ENCODE results near the gene LRRC27. TPM values are rescaled to one million over a fixed set of nuclear protein-coding genes. Genes with fewer than 3 reads are reported as not detected.
"Not testable (repeated sequence)": the region's sequence is repeated elsewhere in the genome, so short reads cannot be mapped to it uniquely, and the experiment has no call there.

LRRC27 gene
- total RNA-seq, result 12.4 TPM

DNA sequence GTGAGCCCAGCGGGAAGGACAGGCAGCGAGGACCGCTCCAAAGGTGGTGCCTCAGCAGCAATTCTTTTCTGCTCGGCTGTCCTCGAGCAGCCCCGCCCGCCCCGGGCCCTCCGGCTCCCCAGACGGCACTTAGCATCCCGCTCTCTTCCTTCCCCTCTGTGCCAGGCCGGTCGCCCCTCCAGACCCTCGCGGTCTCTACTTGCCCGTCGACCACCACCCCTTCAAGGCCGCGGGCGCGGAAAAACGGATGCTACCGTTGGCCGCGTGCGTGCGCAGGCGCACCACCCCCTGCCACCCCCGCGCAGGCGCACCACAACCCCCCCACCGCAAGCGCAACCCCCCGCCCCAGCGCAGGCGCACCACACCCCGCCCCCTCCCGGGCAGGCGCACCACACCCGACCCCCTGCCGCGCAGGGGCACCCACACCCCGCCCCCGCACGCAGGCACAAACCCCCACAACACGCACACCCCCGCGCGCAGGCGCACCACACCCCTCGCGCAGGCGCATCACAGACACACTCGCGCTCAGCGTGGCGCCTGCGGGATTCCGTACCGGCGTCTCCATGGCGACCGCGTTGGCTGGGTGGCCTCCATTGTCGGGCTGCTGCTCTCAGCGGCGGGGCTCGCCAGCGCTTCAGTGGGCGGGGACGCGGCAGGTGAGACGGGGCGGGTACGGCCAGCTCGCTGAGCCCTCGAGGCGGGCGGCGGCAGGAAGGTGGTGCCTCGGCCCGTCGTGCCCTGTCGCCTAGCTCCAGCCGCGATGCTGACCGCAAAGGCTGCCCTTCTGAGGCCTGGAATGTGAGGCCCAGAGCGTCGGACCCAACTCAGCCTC lies at the start of gene LRRC27:
TSS of gene LRRC27 (plus strand) at position 593 of the 832 bp plus-strand sequence. CDS start 1,332 bp downstream, outside the sequence.
- peak; percentile 99 for DNase-seq (ENCODE audit: low spot score)

DNA sequence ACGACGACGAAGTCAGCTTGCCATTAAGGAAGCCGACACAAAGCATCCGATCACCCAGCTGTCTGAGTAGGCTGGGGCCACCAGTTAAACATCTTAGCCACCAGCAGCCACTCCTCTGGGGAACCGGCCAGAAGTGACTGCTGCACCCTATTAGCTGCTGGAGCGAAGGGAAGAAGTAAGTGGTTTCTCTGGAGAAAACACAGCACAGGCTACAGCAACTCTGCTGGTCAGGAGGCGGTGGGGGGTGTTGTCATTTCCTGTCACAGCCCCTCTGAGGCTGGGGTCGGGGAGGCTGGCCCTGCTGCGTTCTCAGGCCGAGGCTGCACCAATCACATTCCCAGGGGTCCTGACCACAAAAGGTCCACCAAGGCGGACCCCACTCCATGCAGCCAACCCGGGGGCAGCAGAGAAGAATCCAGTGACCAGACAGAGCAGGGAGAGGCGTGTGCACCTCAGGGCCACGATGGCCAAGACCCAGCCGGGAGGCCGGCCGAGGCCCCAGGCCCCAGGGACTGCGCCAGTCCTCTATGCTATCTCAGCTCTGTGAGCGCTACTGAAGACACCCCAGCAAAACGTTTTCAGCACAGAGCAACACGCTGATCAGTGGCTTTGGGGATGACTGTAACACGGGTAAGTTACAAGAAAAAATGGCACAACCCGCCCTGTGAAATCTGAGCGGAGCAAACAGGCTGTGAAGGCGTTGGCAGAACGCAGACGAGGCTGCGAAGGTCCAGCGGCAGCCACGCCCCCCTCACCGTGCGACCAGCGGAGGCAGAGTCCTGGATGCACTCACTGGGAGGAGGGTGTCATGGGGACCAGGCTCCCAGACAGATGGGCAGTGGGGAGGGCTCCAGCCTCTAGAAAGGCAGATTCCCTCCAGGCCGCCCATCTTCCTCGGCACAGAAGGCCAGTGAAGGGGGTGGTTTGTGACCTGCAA lies 49.1 kb upstream of the LRRC27 start:
- no peak for DNase-seq (ENCODE audit: low spot score)

DNA sequence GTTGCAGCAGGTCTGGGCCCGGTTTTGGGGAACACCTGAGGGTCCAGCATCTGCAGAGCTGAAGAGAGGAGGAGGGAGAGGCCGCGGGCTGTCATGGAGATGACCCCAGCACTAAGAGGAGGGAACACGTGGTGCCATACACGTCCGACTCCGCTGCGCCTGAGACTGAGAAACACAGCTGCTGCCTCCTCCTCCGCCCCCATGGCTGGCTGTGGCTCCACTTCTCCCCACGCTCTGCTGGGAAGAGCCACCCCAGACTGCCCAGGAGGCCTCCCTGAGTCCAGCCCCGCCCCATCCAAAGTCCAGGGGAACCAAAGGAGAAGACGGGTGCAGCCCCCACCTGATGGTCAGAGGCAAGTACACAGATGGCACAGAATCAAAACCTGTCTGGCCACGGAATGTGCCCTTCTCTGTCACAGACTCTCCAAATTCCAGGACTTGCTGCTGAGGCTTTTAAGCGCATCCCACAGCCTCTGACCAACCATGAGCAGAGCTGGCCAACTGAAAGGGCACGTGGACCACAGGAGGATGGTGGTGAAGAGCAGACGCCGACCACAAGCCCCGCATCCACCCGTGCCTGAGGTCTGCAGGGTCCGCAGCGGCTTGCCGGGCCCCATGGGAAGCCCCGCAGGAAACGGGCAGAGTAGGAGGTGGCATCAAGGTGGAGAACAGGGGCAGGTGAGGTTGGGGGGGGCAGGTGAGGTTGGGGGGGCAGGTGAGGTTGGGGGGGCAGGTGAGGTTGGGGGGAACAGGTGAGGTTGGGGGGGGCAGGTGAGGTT lies 48.2 kb upstream of the LRRC27 start:
- no peak for DNase-seq (ENCODE audit: low spot score)

DNA sequence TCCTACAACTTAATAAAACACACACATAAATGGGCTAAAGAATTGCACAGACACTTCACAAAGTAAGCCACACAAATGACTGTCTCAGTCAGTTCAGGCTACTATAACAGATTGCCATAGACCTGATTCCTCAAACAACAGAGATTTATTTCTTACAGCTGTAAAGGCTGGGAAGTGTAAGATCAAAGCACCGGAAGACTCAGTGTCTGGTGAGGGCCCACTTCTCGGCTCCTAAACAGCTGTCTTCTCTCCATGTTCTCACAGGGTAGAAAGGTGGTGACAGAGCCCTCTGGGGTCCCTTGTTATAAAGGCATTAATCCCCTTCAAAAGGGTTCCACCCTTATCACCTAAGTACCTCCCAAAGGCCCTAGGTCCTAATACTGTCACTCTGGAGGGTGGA lies 42.6 kb upstream of the LRRC27 start:
- no peak for DNase-seq (ENCODE audit: low spot score)

DNA sequence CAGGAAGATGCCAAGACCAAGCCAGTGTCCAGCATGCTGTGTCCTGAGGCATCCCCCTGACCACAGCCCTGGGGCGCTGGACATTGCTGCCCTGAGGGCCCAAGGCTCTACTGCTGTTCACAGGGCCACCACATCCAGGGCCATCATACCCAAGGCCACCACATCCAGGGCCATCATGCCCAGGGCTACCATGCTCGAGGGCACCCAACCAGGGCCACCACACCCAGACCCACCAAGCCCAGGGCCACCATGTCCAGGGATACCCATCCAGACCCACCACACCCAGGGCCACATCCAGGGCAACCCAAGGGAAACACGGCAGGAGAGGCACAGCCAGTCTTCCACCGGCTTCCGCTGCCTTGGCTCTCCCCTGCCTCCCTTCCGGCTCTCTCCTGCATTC lies 41.4 kb upstream of the LRRC27 start:
- no peak for DNase-seq (ENCODE audit: low spot score)

DNA sequence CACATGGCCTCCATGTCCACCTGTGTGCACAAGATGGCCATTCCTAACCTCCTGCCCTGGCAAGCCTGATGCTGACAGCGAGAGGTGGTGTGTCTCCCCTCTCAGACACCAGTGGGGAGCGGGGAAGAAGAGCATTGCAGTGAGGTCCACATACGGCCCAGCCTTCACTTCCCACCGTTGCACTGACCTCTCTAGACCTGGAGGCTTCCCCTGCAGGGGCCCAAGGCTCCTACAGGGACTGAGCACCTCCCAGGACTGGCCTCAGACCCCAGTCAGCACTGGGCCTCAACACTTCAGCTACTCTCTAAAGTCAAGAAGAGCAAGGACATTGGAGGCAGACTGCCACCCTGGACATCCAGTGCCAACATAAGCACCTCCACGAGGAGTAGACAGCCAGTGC lies 40.2 kb upstream of the LRRC27 start:
- DNase-seq (ENCODE audit: low spot score), result no peak

DNA sequence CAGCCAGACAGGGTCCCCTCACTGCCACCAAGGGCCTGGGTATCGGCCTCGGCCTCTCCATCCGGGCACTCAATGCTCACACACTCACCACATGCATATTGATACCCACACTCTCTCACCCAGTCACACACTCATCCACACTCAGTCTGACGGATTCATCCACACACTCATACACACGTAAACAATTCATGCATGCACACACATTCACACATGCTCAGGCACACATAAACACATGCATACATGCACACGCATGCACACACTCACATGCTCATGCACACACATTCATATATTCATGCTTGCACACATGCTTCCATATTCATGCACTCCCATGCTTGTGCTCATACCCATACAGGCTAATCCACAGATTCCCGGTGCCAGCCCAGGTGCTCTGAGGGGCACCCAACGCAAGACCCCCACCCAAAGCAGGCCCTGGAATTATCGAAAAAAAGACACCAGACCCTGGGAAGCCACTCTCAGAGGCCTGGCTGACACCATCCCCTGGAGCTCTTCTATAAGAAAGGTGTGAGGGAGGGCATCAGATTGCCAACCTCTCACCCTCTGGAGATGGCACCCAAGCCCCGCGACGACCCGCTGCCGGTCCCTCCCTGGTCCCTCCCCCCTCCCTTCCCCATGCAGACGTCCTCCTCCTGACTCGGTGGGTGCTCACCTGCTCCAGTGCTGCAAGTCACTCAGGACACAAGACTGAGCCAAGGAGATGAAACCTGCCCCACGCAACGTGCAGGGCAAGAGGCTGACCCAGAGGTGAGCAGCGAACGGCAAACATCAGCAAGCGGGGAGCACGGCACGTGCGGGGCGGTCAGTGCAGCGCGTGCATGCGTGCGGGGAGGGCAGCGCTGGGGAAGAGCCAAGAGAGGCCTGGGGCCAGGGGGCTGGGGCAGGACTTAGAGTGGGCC lies 39.4 kb upstream of the LRRC27 start:
- no peak for DNase-seq (ENCODE audit: low spot score)

DNA sequence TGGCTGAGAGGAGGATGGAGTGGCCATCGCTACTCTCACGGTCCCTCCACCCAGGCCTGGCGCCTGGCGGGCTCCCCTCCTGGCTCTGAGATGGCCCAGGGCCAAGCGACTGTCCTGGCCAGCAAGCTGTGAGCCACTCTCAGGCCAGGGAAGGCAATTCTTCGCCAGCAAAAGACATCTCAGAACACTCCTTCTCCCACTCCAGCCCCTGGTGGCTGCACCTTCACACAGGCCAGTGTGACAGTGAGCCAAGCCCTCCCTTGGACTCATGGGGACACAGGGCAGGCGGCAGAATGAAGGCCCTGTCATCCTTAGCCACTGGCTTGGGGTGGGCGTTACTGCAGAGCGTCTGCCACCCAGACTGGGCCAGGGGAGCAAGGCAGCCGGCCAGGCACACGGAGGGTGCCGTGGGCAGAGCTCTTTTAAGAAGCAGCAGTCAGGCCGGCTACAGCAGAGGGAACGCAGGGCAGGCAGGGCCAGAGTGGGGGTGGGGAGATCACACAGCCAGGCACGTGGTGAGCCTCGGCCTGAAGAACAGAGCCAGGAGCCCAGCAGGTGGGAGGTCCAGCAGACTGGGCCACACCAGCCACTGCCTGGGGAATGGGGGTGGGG lies 38.7 kb upstream of the LRRC27 start:
- no peak for DNase-seq (ENCODE audit: low spot score)

DNA sequence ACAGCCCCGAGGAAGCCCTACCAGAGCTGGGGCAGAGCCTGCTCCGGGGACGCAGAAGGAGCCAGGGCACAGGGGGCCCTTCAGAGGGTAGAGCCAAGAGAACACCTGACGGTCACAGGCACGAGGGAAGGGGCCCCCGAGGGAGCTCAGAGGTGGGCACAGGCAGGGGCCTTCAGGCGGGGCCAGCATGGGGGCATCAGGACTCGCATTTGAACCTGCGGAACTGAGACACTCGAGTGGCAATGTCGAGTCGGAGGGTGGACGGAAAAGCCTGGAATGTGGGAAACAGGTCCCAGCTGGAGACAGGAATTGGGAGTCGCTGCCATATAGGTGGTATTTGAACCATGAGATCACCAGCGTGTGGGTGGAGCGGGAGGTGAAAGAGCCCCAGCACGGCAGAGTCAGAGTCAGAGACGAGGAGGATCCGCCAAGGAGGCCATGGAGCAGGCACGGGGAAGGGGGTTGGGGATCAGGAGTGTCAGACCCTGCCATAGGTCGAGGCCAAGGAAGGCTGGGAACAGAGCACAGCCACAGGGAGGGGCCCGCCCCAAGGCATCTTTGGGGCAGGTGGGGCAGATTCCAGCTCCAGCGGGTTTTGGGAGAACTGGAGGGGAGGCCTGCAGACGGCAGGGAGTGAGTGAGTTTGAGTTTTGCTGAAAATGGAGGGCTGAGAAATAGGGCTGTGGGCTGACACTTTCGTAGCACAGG lies 38.0 kb upstream of the LRRC27 start:
- DNase-seq (ENCODE audit: low spot score), result no peak

DNA sequence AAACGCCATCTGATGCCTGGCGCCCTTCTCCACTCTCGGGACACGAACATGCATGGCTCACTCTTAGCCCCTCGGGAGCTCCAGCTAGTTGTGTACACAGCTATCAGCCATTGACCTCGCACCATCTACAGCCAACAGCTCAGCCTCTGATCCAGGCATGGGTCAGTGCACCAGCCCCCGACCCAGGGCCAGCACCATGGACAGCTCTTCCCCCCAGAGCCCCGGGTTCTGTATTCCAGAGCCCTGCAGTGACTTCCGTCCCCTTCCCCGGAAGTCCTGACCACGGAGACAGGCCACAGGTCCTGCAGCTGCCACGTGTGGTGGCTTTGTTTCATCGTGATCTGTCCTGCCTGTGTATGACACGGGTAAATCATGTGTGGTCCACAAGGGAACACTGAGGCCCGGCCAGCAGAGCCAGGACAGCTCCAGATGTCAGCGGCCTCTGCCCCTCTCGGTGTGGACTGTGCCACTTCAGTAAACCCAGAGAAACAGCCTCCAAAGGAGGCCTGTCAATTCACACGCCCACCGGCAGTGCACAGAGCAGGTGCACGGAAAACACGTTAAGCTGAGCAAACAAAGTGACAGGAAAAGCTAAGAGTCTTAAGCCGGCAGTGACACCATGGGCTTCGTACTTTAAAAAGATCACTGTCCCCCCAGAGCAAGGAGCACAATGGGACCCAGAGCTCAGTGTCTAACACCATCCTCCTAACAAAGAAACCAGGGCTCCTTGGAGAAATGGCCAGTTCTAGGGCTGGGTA lies 37.3 kb upstream of the LRRC27 start:
- no peak for DNase-seq (ENCODE audit: low spot score)

DNA sequence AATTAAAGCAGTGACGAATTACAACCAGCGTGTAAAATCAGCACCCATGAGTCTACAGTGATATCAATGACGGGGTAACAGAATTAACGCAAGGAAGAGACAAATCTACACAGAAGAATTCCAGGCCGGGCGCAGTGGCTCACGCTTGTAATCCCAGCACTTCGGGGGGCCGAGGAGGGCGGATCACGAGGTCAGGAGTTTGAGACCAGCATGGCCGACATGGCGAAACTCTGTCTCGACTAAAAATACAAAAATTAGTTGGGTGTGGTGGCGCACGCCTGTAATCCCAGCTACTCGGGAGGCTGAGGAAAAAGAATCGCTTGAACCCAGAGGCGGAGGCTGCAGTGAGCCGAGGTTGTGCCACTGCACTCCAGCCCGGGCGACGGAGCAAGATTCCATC lies 36.5 kb upstream of the LRRC27 start:
- DNase-seq (ENCODE audit: low spot score), result not testable (repeated sequence)

DNA sequence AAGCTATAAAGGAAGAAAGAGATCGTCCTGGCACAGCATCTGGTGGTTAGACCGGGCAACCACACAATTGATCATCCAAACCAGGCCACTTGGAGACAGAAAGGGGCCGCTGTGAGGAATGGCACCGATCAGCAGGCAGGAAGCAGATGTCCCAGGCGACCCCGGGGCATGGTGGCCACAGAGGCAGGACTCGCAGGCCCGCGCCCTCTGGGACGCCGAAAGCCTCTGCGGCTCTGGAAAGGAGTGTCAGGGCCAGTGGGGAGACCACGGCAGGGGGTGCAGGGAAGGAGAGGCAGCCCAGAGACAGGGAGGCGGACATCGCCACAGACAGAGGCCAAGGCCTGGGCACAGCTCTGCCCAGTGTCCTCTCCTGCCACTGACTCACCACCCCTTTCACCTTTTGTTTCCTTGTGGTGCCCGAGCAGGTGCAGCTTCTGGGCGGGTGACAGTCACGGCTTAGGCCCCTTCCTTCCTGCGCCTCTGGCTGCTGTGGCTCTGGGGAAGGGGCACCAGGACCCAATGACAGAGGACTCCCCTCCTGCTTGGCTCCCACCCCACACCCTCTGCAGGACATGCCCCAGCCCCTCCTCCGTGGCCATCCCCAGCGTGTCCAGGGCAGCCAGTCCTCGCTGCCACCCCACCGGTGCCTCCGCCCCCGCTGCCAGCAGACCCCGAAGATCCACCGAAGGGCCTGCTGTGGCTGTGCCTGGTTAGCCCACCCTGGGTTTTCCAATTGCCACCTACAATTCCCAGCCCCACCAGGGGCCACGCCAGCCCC lies 35.1 kb upstream of the LRRC27 start:
- no peak for DNase-seq (ENCODE audit: low spot score)

DNA sequence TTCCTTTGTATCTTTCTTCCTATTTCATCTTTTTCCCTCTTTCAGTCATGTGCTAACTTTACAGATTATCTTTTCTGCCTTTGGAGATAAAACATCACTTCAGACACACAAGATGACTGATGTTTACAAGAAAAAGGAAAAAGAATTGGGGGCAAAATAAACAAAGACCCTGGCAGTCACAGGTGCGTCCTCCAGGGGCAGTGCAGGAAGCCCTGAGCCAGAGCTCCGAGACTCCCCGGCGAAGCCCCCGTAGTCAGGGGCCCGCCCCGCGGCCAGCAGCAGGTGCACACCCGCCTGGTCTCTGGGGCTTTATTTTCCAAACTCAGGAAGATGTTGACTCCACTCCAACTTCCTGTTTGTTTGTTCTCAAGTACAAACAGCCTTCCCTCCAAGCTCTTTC lies 34.5 kb upstream of the LRRC27 start:
- no peak for DNase-seq (ENCODE audit: low spot score)

DNA sequence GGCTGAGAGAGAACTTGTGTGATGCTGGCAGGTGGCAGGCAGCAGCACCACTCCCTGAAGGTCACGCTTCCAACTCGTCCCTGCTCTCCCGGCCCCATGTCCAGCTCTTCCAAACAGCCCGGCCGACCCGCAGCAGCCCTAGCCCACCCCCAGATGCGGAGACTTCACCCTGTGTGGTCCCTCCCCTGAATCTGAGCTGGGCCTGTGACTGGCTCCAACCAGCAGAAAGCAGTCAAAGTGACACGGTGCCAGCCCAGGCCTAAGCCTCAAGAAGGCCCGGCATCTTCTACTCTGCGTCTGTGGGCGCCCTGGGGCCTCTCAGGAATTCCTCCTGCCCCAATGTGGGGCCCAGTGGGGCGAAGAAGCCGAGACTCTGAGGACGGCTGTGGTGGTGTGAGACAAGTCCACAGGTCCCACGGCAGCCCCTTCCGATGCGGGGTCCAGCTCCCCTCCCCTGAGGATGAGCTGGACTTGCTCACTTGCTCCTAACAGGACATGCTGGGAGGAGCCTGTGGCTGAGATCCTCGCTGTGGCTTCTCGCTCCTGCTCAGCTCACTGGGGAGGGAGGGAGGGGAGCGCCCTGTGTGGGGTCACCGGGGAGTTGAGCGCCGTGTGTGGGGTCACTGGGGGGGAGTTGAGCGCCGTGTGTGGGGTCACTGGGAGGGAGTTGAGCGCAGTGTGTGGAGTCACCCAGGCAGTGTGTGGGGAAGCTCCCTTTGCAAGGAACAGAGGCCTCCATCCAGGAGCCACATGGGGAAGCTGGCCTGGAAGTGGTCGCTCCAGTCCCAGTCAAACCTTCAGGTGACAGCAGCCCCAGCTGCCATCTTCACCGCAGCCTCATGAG lies 33.7 kb upstream of the LRRC27 start:
- DNase-seq (ENCODE audit: low spot score), result no peak

DNA sequence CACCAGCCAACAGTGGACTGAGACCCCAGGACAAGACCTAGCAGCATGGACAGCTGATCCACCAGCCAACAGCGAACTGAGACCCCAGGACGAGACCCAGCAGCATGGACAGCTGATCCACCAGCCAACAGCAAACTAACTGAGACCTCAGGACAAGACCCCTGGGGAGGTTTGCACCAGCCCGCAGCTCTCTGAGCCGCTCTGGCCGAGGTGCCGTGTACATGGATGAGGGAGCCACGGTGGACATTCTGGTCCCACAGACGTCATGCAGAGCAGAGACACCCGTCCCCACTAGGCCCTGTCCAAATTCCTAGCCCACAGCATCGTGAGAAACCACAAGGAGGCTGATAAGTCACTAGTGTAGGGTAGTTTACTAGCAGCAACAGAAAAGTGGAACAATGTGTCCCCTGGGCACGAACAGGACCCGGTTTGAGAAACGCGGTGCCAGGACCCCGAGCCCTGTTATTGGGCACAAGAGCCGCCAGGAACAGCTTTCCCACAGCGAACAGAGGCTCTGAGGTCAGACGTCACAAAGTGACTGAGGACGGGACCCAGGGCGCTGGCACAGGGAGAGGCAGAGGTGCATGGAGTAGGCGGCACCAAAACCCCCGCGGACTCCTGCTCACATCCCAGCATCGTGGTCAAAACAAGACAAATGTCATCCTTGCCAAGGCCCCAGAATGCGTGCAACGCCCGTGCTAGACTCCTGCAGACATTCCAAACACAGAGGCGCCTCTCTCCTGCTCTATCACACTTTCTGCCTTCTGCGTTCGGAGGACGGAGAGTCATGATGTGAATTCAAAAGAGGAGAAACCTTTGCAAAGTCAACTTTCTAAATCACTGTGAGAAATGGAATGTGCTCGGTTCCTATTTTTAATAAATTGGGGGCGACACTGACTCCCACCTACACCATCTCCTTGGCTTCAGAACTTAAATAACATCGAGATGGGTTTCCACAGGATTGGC lies 32.3 kb upstream of the LRRC27 start:
- no peak for DNase-seq (ENCODE audit: low spot score)

DNA sequence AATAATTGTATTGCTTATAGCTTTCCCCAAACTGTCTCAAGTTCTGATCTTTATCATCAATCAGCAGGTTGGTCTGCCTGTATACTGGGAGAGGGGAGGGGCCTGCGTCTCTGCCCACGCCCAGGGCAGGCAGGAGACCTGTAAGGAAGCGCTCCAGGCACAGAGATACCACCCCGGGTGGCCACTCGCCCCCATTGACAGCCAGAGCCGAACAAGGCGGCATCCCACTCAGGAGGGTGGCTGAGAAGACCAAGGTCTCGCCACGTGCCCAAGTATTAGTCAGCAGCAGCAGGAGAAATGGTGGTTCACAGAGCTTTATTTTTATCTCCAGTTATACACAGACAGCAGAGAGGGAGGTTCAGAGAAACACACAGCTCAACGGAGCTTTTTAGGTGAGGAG lies 31.4 kb upstream of the LRRC27 start:
- DNase-seq (ENCODE audit: low spot score), result no peak

Data from mucosa of gallbladder (tissue), 1 donor.